ENCODE results near the gene EPHA10. TPM values are rescaled to one million over a fixed set of nuclear protein-coding genes. Genes with fewer than 3 reads are reported as not detected.
"Not testable (repeated sequence)": the region's sequence is repeated elsewhere in the genome, so short reads cannot be mapped to it uniquely, and the experiment has no call there.

The EPHA10 gene
- total RNA-seq, 2 donors from 2014 or later, result 0.22 TPM; not detected in 1

GRCh38 chr1:37748565-37748964 lies 16.4 kb downstream of the EPHA10 start:
- Histone ChIP-seq H3K36me3 (no peaks in the 10 kb centered on the region), H3K4me1 (no peaks in the 10 kb centered on the region), H3K27ac (no peak overlapping the region), H3K27me3 (no peaks in the 10 kb centered on the region), H3K4me3 (no peak overlapping the region), H3K9me3 (peaks cover 0 to 11% of the 10 kb centered on the region in 2 donors)
- DNase-seq (ENCODE audit: low spot score), result no peak
- TF ChIP-seq CTCF (IDR thresholded peaks at IDR 0.05), result no peak

GRCh38 chr1:37746806-37747205 lies 18.1 kb downstream of the EPHA10 start:
- no peak for DNase-seq (ENCODE audit: low spot score)

DNA sequence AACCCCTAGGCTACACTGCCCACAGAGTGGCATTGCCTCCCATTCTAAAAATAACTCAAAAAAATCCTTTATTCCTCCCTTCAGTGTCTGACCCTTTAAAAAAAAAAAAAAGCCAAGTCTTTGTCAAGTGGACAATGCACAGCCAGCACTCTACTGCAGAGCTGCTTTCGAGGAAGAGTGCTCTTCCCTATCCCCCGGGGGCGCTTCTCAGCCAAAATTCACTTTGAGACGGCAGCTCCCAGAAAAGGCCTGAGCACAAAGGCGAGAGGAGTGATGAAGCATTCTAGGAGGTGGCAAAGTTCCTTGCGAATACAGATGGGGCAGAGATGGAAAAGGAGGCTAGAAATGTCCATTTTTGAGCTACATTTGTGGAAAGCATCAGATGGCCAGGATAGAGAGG lies 23.3 kb downstream of the EPHA10 start:
- Histone ChIP-seq H3K36me3 (no peaks in the 10 kb centered on the region), H3K27me3 (no peaks in the 10 kb centered on the region), H3K9me3 (peaks cover 0 to 5% of the 10 kb centered on the region in 2 donors), H3K4me3 (no peak overlapping the region), H3K27ac (no peak overlapping the region), H3K4me1 (no peaks in the 10 kb centered on the region)
- no peak for DNase-seq (ENCODE audit: low spot score)
- no peak for TF ChIP-seq CTCF (IDR thresholded peaks at IDR 0.05)

More at GRCh38 chr1:37746806-37747205, 18.1 kb downstream of the EPHA10 start:
- no peak overlapping the region for H3K27ac ChIP-seq
- no peaks in the 10 kb centered on the region for H3K4me1 ChIP-seq
- H3K9me3 ChIP-seq, result peaks cover 0 to 11% of the 10 kb centered on the region in 2 donors
- no peaks in the 10 kb centered on the region for H3K27me3 ChIP-seq
- H3K4me3 ChIP-seq, result no peak overlapping the region
- no peaks in the 10 kb centered on the region for H3K36me3 ChIP-seq
- no peak for TF ChIP-seq CTCF (IDR thresholded peaks at IDR 0.05)

DNA sequence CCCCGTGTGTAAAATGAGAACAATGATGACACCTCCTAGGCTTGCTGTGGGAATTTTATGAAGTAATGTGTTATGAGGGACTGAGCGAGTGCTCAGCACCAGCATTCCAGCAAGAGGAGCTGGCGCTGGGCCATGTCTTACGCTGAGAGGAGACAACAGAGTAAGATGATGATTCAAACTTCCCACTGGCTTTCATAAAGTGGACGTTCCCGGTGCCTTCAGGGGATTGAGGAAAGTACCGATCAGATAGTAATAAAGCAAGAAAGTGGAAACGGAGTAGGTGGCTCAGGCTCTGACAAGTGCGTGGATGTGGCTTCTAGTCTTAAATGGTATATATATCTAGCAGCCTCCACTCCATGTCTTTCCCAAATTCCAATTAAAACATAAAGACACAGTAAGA lies 23.8 kb downstream of the EPHA10 start:
- no peak for TF ChIP-seq CTCF (IDR thresholded peaks at IDR 0.05)
- no peak overlapping the region for H3K4me3 ChIP-seq
- no peak overlapping the region for H3K27ac ChIP-seq
- no peak for DNase-seq (ENCODE audit: low spot score)
- no peaks in the 10 kb centered on the region for H3K27me3 ChIP-seq
- H3K4me1 ChIP-seq, result no peaks in the 10 kb centered on the region
- H3K36me3 ChIP-seq, result no peaks in the 10 kb centered on the region
- H3K9me3 ChIP-seq, result peaks cover 0 to under 1% of the 10 kb centered on the region in 2 donors

GRCh38 chr1:37739222-37739621 lies 25.7 kb downstream of the EPHA10 start:
- Histone ChIP-seq H3K4me3 (no peak overlapping the region), H3K27ac (no peak overlapping the region), H3K9me3 (no peaks in the 10 kb centered on the region), H3K27me3 (peaks cover 0 to 6% of the 10 kb centered on the region in 2 donors), H3K36me3 (no peaks in the 10 kb centered on the region), H3K4me1 (no peaks in the 10 kb centered on the region)
- TF ChIP-seq CTCF (IDR thresholded peaks at IDR 0.05), result no peak
- DNase-seq (ENCODE audit: low spot score), result no peak

GRCh38 chr1:37738619-37739018 lies 26.3 kb downstream of the EPHA10 start:
- H3K4me1 ChIP-seq; H3K27me3 ChIP-seq; H3K36me3 ChIP-seq; H3K4me3 ChIP-seq; H3K27ac ChIP-seq; DNase-seq (ENCODE audit: low spot score); H3K9me3 ChIP-seq: not testable (repeated sequence)

DNA sequence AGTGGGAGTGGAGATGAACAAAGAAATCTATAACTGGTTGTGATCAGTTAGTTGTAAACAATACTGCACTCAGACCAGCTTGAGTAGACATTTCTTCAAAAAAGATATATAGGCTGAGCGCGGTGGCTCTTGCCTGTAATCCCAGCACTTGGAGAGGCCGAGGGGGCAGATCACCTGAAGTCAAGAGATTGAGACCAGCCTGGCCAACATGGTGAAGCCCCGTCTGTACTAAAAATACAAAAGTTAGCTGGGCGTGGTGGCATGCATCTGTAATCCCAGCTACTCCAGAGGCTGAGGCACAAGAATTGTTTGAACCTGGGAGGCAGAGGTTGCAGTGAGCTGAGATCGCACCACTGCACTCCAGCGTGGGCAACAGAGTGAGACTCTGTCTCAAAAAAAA lies 26.9 kb downstream of the EPHA10 start:
- H3K9me3 ChIP-seq; H3K36me3 ChIP-seq; H3K4me1 ChIP-seq; H3K27ac ChIP-seq; H3K4me3 ChIP-seq; H3K27me3 ChIP-seq; DNase-seq (ENCODE audit: low spot score): not testable (repeated sequence)
